ENCODE measurements around the gene SMIM44.

Gene SMIM44

GRCh38 chr19:3528080-3528479 lies 44.8 kb upstream of the SMIM44 start:
- no peak for ATAC-seq
- TF ChIP-seq SNAI2 (CRISPR knock-in tag; IDR thresholded peaks at IDR 0.05) (no peak), CSRNP3 (CRISPR knock-in tag; IDR thresholded peaks at IDR 0.05) (no peak), ZNF8 (CRISPR knock-in tag; IDR thresholded peaks at IDR 0.05) (no peak), PATZ1 (CRISPR knock-in tag; IDR thresholded peaks at IDR 0.05; ENCODE audit: borderline replicate concordance) (no peak), GLIS3 (CRISPR knock-in tag; IDR thresholded peaks at IDR 0.05) (no peak), BACH2 (CRISPR knock-in tag; IDR thresholded peaks at IDR 0.05; ENCODE audit: borderline replicate concordance) (no peak), ZNF565 (CRISPR knock-in tag; conservative IDR thresholded peaks at IDR 0.05; ENCODE audit: low read depth) (no peak), TSHZ2 (CRISPR knock-in tag; IDR thresholded peaks at IDR 0.05) (no peak), ISL1 (CRISPR knock-in tag; IDR thresholded peaks at IDR 0.05) (no peak), CSDC2 (CRISPR knock-in tag; IDR thresholded peaks at IDR 0.05) (no peak), RARB (CRISPR knock-in tag; IDR thresholded peaks at IDR 0.05) (no peak), ZFP3 (CRISPR knock-in tag; IDR thresholded peaks at IDR 0.05) (no peak), PPARA (CRISPR knock-in tag; IDR thresholded peaks at IDR 0.05; ENCODE audit: borderline replicate concordance) (no peak), ZNF70 (CRISPR knock-in tag; IDR thresholded peaks at IDR 0.05) (no peak), ZFP30 (CRISPR knock-in tag; IDR thresholded peaks at IDR 0.05) (no peak), ESRRG (CRISPR knock-in tag; IDR thresholded peaks at IDR 0.05) (no peak), TOX (CRISPR knock-in tag; IDR thresholded peaks at IDR 0.05; ENCODE audit: borderline replicate concordance) (no peak), POU6F1 (CRISPR knock-in tag; IDR thresholded peaks at IDR 0.05; ENCODE audit: borderline replicate concordance, low read depth) (no peak), CREB5 (CRISPR knock-in tag; IDR thresholded peaks at IDR 0.05; ENCODE audit: low read depth) (no peak), ARNTL (CRISPR knock-in tag; IDR thresholded peaks at IDR 0.05; ENCODE audit: borderline replicate concordance, low read depth) (no peak)

GRCh38 chr19:3527238-3527910 lies 44.1 kb upstream of the SMIM44 start:
- TF ChIP-seq ZC3H10 (CRISPR knock-in tag; IDR thresholded peaks at IDR 0.05): no peak
- TF ChIP-seq PPARA (CRISPR knock-in tag; IDR thresholded peaks at IDR 0.05; ENCODE audit: borderline replicate concordance): no peak
- TF ChIP-seq ARNTL (CRISPR knock-in tag; IDR thresholded peaks at IDR 0.05; ENCODE audit: borderline replicate concordance, low read depth): no peak
- no peak for TF ChIP-seq CSRNP3 (CRISPR knock-in tag; IDR thresholded peaks at IDR 0.05)
- no peak for ATAC-seq

All from SK-N-SH treated with all-trans-retinoic acid at 6 μM for 48 hours (cell line).